ENCODE data around the gene SLAMF9. TPM values are rescaled to one million over a fixed set of nuclear protein-coding genes. Genes with fewer than 3 reads are reported as not detected.

SLAMF9 gene
- total RNA-seq, 2 donors from 2014 or later: not detected

GRCh38 chr1:159924025-159924790, 29.8 kb downstream of the SLAMF9 start:
- Histone ChIP-seq H3K27me3 (replicated peaks; ENCODE audit: insufficient read depth) (no peaks in the 10 kb centered on the region), H3K27ac (peak overlapping the region; percentile 97 to 99), H3K9me3 (no peaks in the 10 kb centered on the region), H3K4me3 (peak overlapping the region; percentile 87), H3K4me1 (ENCODE audit: control insufficient read depth in 1 of 2, low read depth in 2 of 2) (peaks cover 24 to 48% of the 10 kb centered on the region in 2 donors), H3K36me3 (peaks cover 11% of the 10 kb centered on the region)
- peak; percentile 34 for ATAC-seq (ENCODE audit: insufficient number of reproducible peaks, low FRiP score, low read depth)
- no peak for TF ChIP-seq CTCF (IDR thresholded peaks at IDR 0.05)
- peak; percentile 83 for DNase-seq (ENCODE audit: low spot score)

DNA sequence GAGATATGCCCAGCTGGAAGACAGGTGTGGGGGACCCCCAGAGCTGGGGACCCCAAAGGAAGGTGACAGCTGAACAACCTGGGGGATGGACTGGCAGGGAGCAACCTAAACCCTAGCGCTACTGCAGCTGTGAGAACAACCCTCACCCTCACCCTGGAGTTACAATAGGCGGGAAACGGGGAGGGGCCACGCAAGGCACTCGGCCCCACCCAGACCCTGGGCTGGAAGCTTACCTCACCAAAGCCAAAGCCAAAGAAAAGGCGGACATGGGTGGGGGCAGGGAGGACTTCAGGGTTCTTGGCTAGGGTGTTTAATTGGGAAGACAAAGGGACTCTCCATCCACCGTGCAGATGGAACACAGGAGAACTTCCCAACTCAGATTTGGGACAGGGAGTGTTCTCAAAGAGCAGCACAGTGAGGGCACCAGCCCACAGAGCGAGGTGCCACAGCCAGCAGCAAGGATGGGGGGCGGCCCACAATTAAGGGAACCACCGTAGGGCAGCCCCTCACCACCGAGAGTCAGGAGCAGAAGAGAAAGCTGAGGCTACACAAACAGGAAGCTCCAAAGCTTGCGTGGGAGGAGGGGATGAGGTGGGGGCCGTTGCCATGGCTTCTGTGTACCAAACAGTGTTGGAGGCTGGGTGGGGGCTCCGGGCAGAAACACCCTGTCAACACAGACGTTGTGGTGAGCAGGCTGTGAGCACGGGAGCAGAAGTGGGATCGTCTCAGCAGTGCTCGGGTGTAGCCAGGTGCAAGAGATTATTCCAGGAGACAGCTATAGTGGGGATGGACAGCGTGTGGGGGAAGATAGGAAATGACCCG, 30.6 kb downstream of the SLAMF9 start:
- no peak for TF ChIP-seq CTCF (IDR thresholded peaks at IDR 0.05)
- H3K4me3 ChIP-seq: peak overlapping the region; percentile 87
- peaks cover 24 to 54% of the 10 kb centered on the region in 2 donors for H3K4me1 ChIP-seq (ENCODE audit: control insufficient read depth in 1 of 2, low read depth in 2 of 2)
- peak overlapping the region; percentile 97 to 99 for H3K27ac ChIP-seq
- DNase-seq (ENCODE audit: low spot score) (peak; percentile 80), ATAC-seq (ENCODE audit: insufficient number of reproducible peaks, low FRiP score, low read depth) (peak; percentile 65)
- no peaks in the 10 kb centered on the region for H3K9me3 ChIP-seq
- H3K36me3 ChIP-seq: peaks cover 19% of the 10 kb centered on the region
- no peaks in the 10 kb centered on the region for H3K27me3 ChIP-seq (replicated peaks; ENCODE audit: insufficient read depth)

GRCh38 chr1:159922511-159923202, 31.4 kb downstream of the SLAMF9 start:
- H3K27me3 ChIP-seq (replicated peaks; ENCODE audit: insufficient read depth): no peaks in the 10 kb centered on the region
- H3K36me3 ChIP-seq: peaks cover 26% of the 10 kb centered on the region
- DNase-seq (ENCODE audit: low spot score) (no peak), ATAC-seq (ENCODE audit: insufficient number of reproducible peaks, low FRiP score, low read depth) (no peak)
- no peak for TF ChIP-seq CTCF (IDR thresholded peaks at IDR 0.05)
- H3K27ac ChIP-seq: peak overlapping the region; percentile 97 to 99
- H3K4me1 ChIP-seq (ENCODE audit: control insufficient read depth in 1 of 2, low read depth in 2 of 2): peaks cover 24 to 62% of the 10 kb centered on the region in 2 donors
- peak overlapping the region; percentile 87 for H3K4me3 ChIP-seq
- H3K9me3 ChIP-seq: no peaks in the 10 kb centered on the region

GRCh38 chr1:159921700-159922504, 32.1 kb downstream of the SLAMF9 start:
- H3K4me1 ChIP-seq (ENCODE audit: control insufficient read depth in 1 of 2, low read depth in 2 of 2): peaks cover 27 to 68% of the 10 kb centered on the region in 2 donors
- no peaks in the 10 kb centered on the region for H3K27me3 ChIP-seq (replicated peaks; ENCODE audit: insufficient read depth)
- peak overlapping the region; percentile 87 for H3K4me3 ChIP-seq
- peaks cover 29% of the 10 kb centered on the region for H3K36me3 ChIP-seq
- ATAC-seq (ENCODE audit: insufficient number of reproducible peaks, low FRiP score, low read depth) (no peak), DNase-seq (ENCODE audit: low spot score) (no peak)
- no peak for TF ChIP-seq CTCF (IDR thresholded peaks at IDR 0.05)
- H3K9me3 ChIP-seq: no peaks in the 10 kb centered on the region
- H3K27ac ChIP-seq: peak overlapping the region; percentile 97 to 99

Measured in thoracic aorta (tissue), 2 donors.